Activated T-helper 1 cell treated with anti-CD3 and anti-CD28 coated beads, Interleukin-2, amount 50 U/mL, for 16 hours (primary cell): Measurements from ENCODE around the gene ERH.
"Not testable (repeated sequence)": the region's sequence is repeated elsewhere in the genome, so short reads cannot be mapped to it uniquely, and the experiment has no call there.

ENCODE experiments used
- DNase-seq, 2 donors: peaks; one replicate each; pipeline ENCODE4 v3.0.0-alpha.2; 2020; ENCODE audit warnings: low read depth in 1 of 2, low spot score in 1 of 2

Gene ERH

GRCh38 chr14:69398053-69398817 is at the start of gene ERH, which contains the start of gene SLC39A9:
ERH (minus strand) TSS chr14:69398299; CDS start chr14:69398233, 66 bp downstream.
SLC39A9 (plus strand) TSS chr14:69398692; CDS start chr14:69399370, 678 bp downstream.
- peak; percentile 88 to 89 for DNase-seq

GRCh38 chr14:69443296-69443805 is 45.3 kb upstream of the ERH start:
- no peak for DNase-seq

- DNase-seq = no peak
These were observed 43.8 kb upstream of the ERH start for GRCh38 chr14:69441948-69442347.

GRCh38 chr14:69439521-69440270 is 41.6 kb upstream of the ERH start:
- no peak for DNase-seq

- DNase-seq = no peak
These were observed 34.3 kb upstream of the ERH start for GRCh38 chr14:69432364-69432763.

GRCh38 chr14:69430306-69430939 is 32.3 kb upstream of the ERH start:
- no peak for DNase-seq

DNA sequence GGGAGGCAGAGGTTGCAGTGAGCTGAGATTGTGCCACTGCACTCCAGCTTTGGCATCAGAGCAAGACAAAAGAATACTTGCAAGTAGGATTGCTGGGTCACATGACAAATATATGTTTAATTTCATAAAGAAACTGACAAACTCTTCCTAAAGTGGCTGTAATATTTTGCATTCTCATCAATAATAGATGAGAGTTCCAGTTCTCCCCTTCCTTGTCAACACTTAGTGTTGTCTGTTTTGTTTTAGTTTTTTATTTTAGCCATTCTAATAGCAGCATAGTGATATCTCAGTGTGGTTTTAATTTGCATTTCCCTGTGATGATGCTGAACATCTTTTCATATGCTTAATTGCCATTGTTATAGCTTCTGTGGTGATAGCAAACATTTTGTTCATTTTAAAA is 31.5 kb upstream of the ERH start:
- DNase-seq = no peak

DNA sequence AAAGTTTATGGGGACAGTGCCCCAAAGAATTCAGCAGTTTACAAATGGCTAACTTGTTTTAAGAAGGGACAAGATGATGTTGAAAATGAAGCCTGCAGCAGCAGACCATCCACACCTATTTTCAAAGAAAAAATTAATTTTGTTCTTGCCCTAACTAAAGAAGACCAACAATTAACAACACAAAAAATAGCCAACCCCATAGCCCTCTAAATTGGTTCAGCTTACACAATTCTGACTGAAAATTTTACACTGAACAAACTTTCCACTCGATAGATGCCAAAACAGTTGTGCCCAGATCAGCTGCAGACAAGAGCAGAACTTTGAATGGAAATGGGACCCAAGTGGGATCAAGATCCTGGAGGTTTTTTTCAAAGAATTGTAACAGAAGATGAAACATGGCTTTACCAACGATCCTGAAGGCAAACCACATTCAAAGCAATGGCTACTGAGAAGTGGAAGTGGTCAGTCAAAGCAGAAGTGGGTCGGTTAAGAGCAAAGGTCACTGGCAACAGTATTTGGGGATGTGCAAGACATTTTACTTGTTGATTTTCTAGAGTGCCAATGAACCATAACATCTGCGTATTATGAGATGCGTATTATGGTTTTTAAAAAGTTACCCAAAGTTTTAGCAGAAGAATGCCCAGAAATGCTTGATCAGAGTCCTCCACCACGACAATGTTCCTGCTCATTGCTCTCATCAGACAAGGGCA is 30.3 kb upstream of the ERH start:
- no peak for DNase-seq

DNA sequence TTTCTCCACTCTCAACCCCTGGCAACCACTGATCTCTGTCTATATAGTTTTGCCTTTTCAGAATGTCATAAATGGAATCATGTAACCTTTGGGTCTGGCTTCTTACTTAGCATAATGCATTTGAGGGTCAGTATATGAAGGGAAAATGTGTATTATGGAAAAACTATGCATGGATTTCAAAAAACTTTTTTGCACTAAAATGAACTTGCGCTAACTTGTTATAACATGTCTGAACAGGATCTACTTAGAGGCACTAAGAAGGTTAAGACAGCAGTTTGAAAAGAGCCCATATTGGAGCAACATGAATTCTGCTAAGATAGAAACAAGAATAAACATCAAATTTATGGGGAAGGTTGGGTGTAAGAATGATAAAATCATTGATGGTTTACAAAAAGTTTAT is 29.5 kb upstream of the ERH start:
- no peak for DNase-seq

GRCh38 chr14:69424149-69424923 is 26.2 kb upstream of the ERH start:
- DNase-seq = no peak

- no peak for DNase-seq
These were observed 25.2 kb upstream of the ERH start for GRCh38 chr14:69423279-69423678.

DNA sequence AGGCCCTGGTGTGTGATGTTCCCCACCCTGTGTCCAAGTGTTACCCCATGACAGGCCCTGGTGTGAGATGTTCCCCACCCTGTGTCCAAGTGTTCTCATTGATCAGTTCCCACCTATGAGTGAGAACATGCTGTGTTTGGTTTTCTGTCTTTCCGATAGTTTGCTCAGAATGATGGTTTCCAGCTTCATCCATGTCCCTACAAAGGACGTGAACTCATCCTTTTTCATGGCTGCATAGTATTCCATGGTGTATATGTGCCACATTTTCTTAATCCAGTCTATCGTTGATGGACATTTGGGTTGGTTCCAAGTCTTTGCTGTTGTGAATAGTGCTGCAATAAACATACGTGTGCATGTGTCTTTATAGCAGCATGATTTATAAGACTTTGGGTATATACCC is 18.0 kb upstream of the ERH start:
- DNase-seq = not testable (repeated sequence)

DNA sequence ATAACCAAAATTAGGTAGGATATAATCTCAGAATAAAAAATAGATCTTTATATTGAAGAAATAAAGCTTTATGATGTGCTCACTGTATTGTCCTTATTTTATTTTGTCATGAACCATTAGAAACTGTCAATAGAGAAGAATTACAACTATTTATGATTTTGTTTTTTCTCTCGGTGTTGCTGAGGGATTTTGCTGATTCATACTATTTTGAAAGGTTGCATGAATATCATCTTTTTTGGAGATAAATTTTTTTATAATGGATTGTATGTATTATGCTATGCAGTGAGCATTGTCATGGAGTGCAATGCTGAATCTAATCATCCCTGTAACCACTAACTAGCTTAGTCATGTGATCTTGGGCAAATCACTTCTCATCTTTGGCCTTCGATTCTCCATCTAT is 15.4 kb upstream of the ERH start:
- no peak for DNase-seq

DNA sequence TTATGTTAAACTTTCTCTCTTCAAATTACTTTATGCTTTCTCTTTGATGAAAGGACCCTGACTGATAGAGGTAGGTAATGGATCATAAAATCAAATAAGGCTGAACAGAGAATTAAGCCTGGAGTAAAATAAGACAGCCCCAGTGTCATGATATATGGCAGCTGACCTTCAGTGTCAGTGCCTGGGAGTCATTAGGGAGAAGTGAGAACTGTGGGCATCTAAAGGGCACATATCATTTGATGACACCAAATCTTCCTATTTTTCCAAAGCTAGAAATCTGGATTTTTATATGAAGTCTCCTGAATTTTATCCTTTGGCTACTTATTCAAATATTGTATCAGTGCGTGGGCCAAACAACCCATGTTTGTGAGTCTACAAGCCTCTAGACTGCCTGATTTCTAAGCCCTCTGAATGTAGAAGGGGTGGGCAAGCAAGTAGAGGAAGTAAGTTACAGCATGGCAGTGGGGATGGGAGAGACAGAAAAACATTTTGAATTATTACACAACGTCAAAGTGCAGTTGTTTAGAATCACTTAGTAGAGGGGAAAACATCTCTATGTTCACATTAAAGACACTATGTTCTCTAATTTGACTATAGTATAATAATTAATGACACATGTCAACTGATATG is 10.3 kb upstream of the ERH start:
- DNase-seq = no peak

DNA sequence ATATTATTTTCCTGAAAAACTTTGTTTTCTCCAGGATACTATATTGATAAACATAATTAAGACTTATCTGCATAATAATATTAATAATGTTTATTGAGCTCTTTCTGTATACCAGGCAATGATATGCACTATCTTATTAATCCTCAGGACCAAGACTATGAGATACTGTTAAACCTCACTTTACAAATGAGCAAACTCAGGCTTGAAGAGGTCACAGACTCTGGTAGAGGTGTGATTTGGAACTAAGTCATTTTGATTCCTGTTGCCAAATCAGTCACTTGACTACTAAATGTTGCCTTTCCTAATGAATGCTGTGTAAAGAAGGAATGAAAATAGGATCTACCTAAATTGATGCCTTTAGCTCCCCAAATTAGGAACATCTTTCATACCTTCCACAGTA is 7.7 kb upstream of the ERH start:
- no peak for DNase-seq

- no peak for DNase-seq
These were observed 6.8 kb upstream of the ERH start for GRCh38 chr14:69404883-69405282.

DNA sequence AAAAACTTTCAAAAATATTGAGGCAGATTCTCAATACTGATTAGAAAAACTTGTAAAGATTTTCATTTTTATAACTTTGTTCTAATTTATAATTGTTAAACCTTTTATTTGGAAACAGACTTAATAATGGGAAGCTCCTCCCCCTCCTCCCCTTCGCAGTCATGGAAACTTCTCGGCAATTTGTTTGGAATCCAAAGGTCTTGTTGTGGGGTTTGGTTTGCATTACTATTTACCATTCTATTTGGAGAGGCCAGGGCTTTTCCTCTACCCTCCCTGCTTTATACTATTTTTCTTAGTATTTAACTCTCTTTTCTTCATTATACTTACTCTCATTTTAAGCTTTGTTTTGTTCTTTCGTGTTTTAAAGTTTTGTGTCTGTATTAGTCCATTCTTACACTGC is 6.4 kb upstream of the ERH start:
- DNase-seq = no peak

DNA sequence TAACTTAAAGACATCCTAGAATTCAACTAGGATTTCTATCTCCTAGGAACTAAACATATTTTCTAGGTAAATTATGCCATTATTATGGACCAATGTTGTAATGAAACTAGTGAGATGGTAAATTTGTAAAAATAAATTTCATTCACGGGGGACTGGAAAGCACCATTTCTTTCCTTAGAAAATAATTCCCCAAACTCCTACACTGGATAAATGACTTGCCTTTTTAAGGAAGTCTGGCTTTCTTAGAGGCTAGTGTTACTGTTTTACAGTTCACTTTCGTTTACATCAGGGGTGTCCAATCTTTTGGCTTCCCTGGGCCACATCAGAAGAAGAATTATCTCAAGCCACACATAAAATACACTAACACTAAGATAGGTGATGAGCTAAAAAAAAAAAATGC is 3.7 kb upstream of the ERH start:
- DNase-seq = no peak

DNA sequence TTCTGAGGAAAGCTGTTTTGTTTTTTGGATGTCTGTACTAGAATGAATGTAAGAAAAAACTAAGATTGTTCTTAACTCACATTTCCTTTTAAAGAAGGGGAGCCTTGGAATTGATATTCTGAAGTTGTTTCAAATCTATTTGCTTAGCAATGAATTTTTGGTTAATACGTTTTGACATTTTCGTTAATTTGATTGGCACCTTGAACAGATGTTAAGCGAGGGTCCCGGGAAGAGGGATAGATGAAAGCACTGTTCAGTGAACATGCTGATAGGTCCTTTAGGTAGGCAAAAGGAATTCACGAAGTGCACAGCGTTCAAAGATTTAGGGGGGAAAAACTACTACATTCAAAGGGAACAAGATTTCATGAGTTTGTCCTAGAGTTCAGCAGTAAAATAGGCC is 2.1 kb upstream of the ERH start:
- DNase-seq = no peak

- DNase-seq = no peak
These were observed 1.7 kb upstream of the ERH start for GRCh38 chr14:69399750-69400149.
